ENCODE data around the gene PAM. TPM values are rescaled to one million over a fixed set of nuclear protein-coding genes. Genes with fewer than 3 reads are reported as not detected.

The PAM gene
- total RNA-seq, 1 experiment from 2014 or later, result 90.0 TPM

DNA sequence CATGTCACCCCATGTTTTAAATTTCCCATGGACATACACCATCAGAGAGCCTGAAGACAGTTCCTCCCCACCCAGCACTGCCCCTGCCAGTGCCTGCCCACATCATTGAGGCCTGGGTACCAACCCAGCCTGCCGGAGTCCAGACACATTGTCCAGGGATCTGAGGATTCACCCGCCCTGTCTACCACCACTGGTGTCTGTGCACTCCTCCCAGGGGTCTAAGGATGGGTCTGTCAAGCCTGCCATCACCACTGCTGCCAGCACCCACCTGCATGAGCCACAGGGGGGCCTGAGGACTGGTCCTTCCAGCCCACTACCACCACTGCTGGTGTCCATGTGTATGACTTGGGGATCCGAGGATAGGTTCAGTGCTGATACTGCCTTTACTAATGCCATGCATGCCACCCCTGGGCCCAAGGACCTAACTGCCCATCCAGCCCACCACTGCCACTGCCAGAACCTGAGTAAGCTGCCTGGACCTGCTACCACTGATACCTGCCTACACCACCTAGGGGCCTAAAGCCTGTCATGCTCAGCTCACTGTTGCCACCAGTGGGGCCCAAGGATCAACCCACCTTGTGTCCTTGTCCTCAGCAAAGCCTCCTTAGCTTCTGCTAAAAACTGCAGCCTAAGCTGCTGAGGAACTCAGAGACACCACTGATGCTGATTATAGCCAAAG is 227.0 kb downstream of the PAM start:
- BruUV-seq (replicated peaks), result no TSS peak
- ATAC-seq (no peak), DNase-seq (no peak)
- H3F3A ChIP-seq (ENCODE audit: low read length, unreplicated experiment), result no peaks in the 10 kb centered on the region
- H3K4me1 ChIP-seq (ENCODE audit: insufficient read depth, low read length), result no peaks in the 10 kb centered on the region
- H3K9ac ChIP-seq (ENCODE audit: low read length), result no peak overlapping the region
- intact Hi-C loops (cut with micrococcal nuclease), result no loop called here
- no peak overlapping the region for H2AFZ ChIP-seq (ENCODE audit: low read length)
- H3K4me2 ChIP-seq (ENCODE audit: low read length), result no peak overlapping the region
- H4K20me1 ChIP-seq (ENCODE audit: low read length), result no peaks in the 10 kb centered on the region
- CTCF ChIA-PET, result no interaction called here
- H3K4me3 ChIP-seq (ENCODE audit: low read length), result no peak overlapping the region
- TF ChIP-seq EZH2 (IDR thresholded peaks at IDR 0.05; ENCODE audit: low read length, unreplicated experiment), result no peak
- no peak for TF ChIP-seq EZH2phosphoT487 (IDR thresholded peaks at IDR 0.05; ENCODE audit: borderline replicate concordance, low read length)
- TF ChIP-seq CTCF (conservative IDR thresholded peaks at IDR 0.05; ENCODE audit: low read depth, low read length), result no peak
- H3K9me3 ChIP-seq (ENCODE audit: low read length), result peaks cover 5% of the 10 kb centered on the region; the same call in 1 of the 2 replicates
- H3K9me2 ChIP-seq (replicated peaks; ENCODE audit: low read length), result no peaks in the 10 kb centered on the region
- H3K27me3 ChIP-seq (ENCODE audit: low read length), result no peaks in the 10 kb centered on the region
- POLR2A ChIA-PET (ENCODE audit: unreplicated experiment), result interaction anchor here (0.6 kb wide), 1 partner anchor 171 kb away, joined by 8 read pairs; no protein-coding TSS in a partner anchor
- H3K79me2 ChIP-seq (ENCODE audit: low read length), result no peaks in the 10 kb centered on the region
- no peak overlapping the region for H3K27ac ChIP-seq (ENCODE audit: low read length)
- H3K36me3 ChIP-seq (ENCODE audit: low read depth, low read length), result peaks cover 5% of the 10 kb centered on the region; the same call in 1 of the 2 replicates

- Histone ChIP-seq H3K36me3 (ENCODE audit: low read depth, low read length) (peaks cover 5% of the 10 kb centered on the region; the same call in 1 of the 2 replicates), H3K79me2 (ENCODE audit: low read length) (no peaks in the 10 kb centered on the region), H3K4me2 (ENCODE audit: low read length) (no peak overlapping the region), H3K4me3 (ENCODE audit: low read length) (no peak overlapping the region), H3K9me3 (ENCODE audit: low read length) (peaks cover 5% of the 10 kb centered on the region; the same call in 1 of the 2 replicates), H3K4me1 (ENCODE audit: insufficient read depth, low read length) (no peaks in the 10 kb centered on the region), H2AFZ (ENCODE audit: low read length) (no peak overlapping the region), H3F3A (ENCODE audit: low read length, unreplicated experiment) (no peaks in the 10 kb centered on the region), H4K20me1 (ENCODE audit: low read length) (no peaks in the 10 kb centered on the region), H3K27ac (ENCODE audit: low read length) (no peak overlapping the region), H3K9ac (ENCODE audit: low read length) (no peak overlapping the region), H3K27me3 (ENCODE audit: low read length) (no peaks in the 10 kb centered on the region), H3K9me2 (replicated peaks; ENCODE audit: low read length) (no peaks in the 10 kb centered on the region)
- TF ChIP-seq CTCF (conservative IDR thresholded peaks at IDR 0.05; ENCODE audit: low read depth, low read length), result no peak
- no peak for TF ChIP-seq EZH2phosphoT487 (IDR thresholded peaks at IDR 0.05; ENCODE audit: borderline replicate concordance, low read length)
- TF ChIP-seq EZH2 (IDR thresholded peaks at IDR 0.05; ENCODE audit: low read length, unreplicated experiment), result no peak
- CTCF ChIA-PET, result no interaction called here
- no TSS peak for BruUV-seq (replicated peaks)
- POLR2A ChIA-PET (ENCODE audit: unreplicated experiment), result no interaction called here
- ATAC-seq, result no peak
- DNase-seq, result no peak
- intact Hi-C loops (cut with micrococcal nuclease), result no loop called here
Measured at GRCh38 chr5:102986074-102986473, 231.0 kb downstream of the PAM start.

GRCh38 chr5:102988459-102988858 is 233.4 kb downstream of the PAM start:
- Histone ChIP-seq H3K27me3 (ENCODE audit: low read length) (no peaks in the 10 kb centered on the region), H2AFZ (ENCODE audit: low read length) (no peak overlapping the region), H3K36me3 (ENCODE audit: low read depth, low read length) (no peaks in the 10 kb centered on the region), H3F3A (ENCODE audit: low read length, unreplicated experiment) (no peaks in the 10 kb centered on the region), H3K4me1 (ENCODE audit: insufficient read depth, low read length) (no peaks in the 10 kb centered on the region), H3K9ac (ENCODE audit: low read length) (no peak overlapping the region), H3K4me3 (ENCODE audit: low read length) (no peak overlapping the region), H3K9me2 (replicated peaks; ENCODE audit: low read length) (no peaks in the 10 kb centered on the region), H4K20me1 (ENCODE audit: low read length) (no peaks in the 10 kb centered on the region), H3K27ac (ENCODE audit: low read length) (no peak overlapping the region), H3K9me3 (ENCODE audit: low read length) (no peaks in the 10 kb centered on the region), H3K4me2 (ENCODE audit: low read length) (no peak overlapping the region), H3K79me2 (ENCODE audit: low read length) (no peaks in the 10 kb centered on the region)
- CTCF ChIA-PET, result no interaction called here
- POLR2A ChIA-PET (ENCODE audit: unreplicated experiment), result no interaction called here
- ATAC-seq, result no peak
- TF ChIP-seq CTCF (conservative IDR thresholded peaks at IDR 0.05; ENCODE audit: low read depth, low read length), result no peak
- TF ChIP-seq EZH2 (IDR thresholded peaks at IDR 0.05; ENCODE audit: low read length, unreplicated experiment), result no peak
- no peak for TF ChIP-seq EZH2phosphoT487 (IDR thresholded peaks at IDR 0.05; ENCODE audit: borderline replicate concordance, low read length)
- intact Hi-C loops (cut with micrococcal nuclease), result no loop called here
- BruUV-seq (replicated peaks), result no TSS peak
- no peak for DNase-seq

Measured in PC-3 (cell line).